B cell (primary cell): ENCODE results near the gene PPTC7. TPM values are rescaled to one million over a fixed set of nuclear protein-coding genes. Genes with fewer than 3 reads are reported as not detected.

Source experiments
- ATAC-seq: fragments of 200-7000 bp; cut with Tn5 transposase; one replicate; pipeline ENCODE4 v1.10.0; 2021; ENCODE audit warnings: low read depth, mild to moderate bottlenecking, moderate number of reproducible peaks, moderate library complexity
- CTCF ChIA-PET: fragments of 350-600 bp; sonication (Branson Sonifier 250); formaldehyde crosslinking; loops from one replicate; lab custom pipeline; 2021; ENCODE audit warnings: antibody characterized with exemption, inconsistent platforms; lab: Charles Lee
- POLR2A ChIA-PET: fragments of 350-600 bp; sonication (Branson Sonifier 250); formaldehyde crosslinking; loops from one replicate; lab custom pipeline; 2021; ENCODE audit warnings: antibody characterized with exemption; lab: Charles Lee
- DNase-seq: peaks from one replicate; pipeline ENCODE4 v3.0.0; 2013
- H2AFZ ChIP-seq: 2 replicates; pipeline ENCODE4 v1.6.1; 2012; ENCODE audit warnings: mild to moderate bottlenecking, low read depth, low read length; ENCODE audit not compliant: insufficient read depth, poor library complexity, severe bottlenecking
- H3K27ac ChIP-seq, 2 donors: 1 replicate in 1 of 2; 2 replicates in 1 of 2; pipeline ENCODE4 v1.5.1; 2012 to 2013; ENCODE audit warnings: low read length in 2 of 2, mild to moderate bottlenecking in 2 of 2, moderate library complexity in 1 of 2
- H3K27me3 ChIP-seq, 4 experiments: fragments of 200-600 bp in 1 of 4; sonication (generic) in 1 of 4; replicated peaks in 1 of 4; 1 replicate in 2 of 4; 2 replicates in 2 of 4; pipeline versions ENCODE4 v1.6.1 to v1.7.0; 2013 to 2016; ENCODE audit warnings: low read length in 3 of 4, mild to moderate bottlenecking in 2 of 4, mixed read lengths in 1 of 4, moderate library complexity in 1 of 4; ENCODE audit not compliant: insufficient read depth in 4 of 4, control insufficient read depth in 3 of 4; ENCODE audit errors: control extremely low read depth in 1 of 4
- H3K36me3 ChIP-seq, 2 experiments: replicated peaks in 1 of 2; 1 replicate in 1 of 2; 2 replicates in 1 of 2; pipeline versions ENCODE4 v1.6.1 to v1.7.1; 2013; ENCODE audit warnings: low read length in 1 of 2; ENCODE audit not compliant: insufficient read depth in 2 of 2, control insufficient read depth in 1 of 2; ENCODE audit errors: control extremely low read depth in 1 of 2, extremely low read depth in 1 of 2
- H3K4me1 ChIP-seq, 2 donors: fragments of 200-600 bp in 1 of 2; sonication (generic) in 1 of 2; 1 replicate in 1 of 2; 2 replicates in 1 of 2; pipeline versions ENCODE4 v1.5.1 to v1.6.1; 2013 to 2017; ENCODE audit warnings: low read length in 2 of 2; ENCODE audit not compliant: control insufficient read depth in 2 of 2, insufficient read depth in 2 of 2
- H3K4me2 ChIP-seq: replicated peaks from 2 replicates; pipeline ENCODE3; 2012; ENCODE audit warnings: mild to moderate bottlenecking, low read depth, low read length; ENCODE audit not compliant: poor library complexity, severe bottlenecking
- H3K4me3 ChIP-seq, 5 experiments: fragments of 200-600 bp in 1 of 5; sonication (generic) in 1 of 5; 1 replicate in 3 of 5; 2 replicates in 2 of 5; pipeline versions ENCODE4 v1.5.1 to v1.7.0; 2011 to 2016; ENCODE audit warnings: low read length in 4 of 5, mild to moderate bottlenecking in 4 of 5, low read depth in 2 of 5, control low read depth in 1 of 5, moderate library complexity in 1 of 5; ENCODE audit not compliant: insufficient read depth in 1 of 5; ENCODE audit errors: control extremely low read depth in 1 of 5, extremely low read depth in 1 of 5
- H3K79me2 ChIP-seq: fragments of 200-600 bp; sonication (generic); one replicate; pipeline ENCODE4 v1.6.0; 2016; ENCODE audit warnings: low read length; ENCODE audit not compliant: control insufficient read depth, insufficient read depth
- H3K9ac ChIP-seq: fragments of 200-600 bp; sonication (generic); 2 replicates; pipeline ENCODE4 v1.6.1; 2017; ENCODE audit warnings: mild to moderate bottlenecking, low read length, moderate library complexity
- H3K9me3 ChIP-seq, 3 donors: one replicate each; pipeline versions ENCODE4 v1.6.1 to v1.7.1; 2013; ENCODE audit warnings: low read length in 2 of 3; ENCODE audit not compliant: control insufficient read depth in 2 of 3, insufficient read depth in 1 of 3; ENCODE audit errors: control extremely low read depth in 1 of 3
- H4K20me1 ChIP-seq: 2 replicates; pipeline ENCODE4 v1.6.0; 2012; ENCODE audit warnings: mild to moderate bottlenecking, low read length; ENCODE audit not compliant: insufficient read depth, control insufficient read depth, poor library complexity, severe bottlenecking
- H3K27ac Mint-ChIP-seq: one replicate; pipeline ENCODE4 v1.8.0; 2021; ENCODE audit warnings: mixed read lengths
- H3K27me3 Mint-ChIP-seq: one replicate; pipeline ENCODE4 v1.8.0; 2021; ENCODE audit warnings: mixed read lengths
- H3K4me1 Mint-ChIP-seq: one replicate; pipeline ENCODE4 v1.8.0; 2021; ENCODE audit warnings: mixed read lengths
- H3K4me3 Mint-ChIP-seq: one replicate; pipeline ENCODE4 v1.8.0; 2021; ENCODE audit warnings: mixed read lengths
- H3K9me3 Mint-ChIP-seq: one replicate; pipeline ENCODE4 v1.8.0; 2022; ENCODE audit warnings: mixed read lengths; ENCODE audit not compliant: insufficient read depth
- CTCF ChIP-seq: fragments of 200-600 bp; IDR thresholded peaks from one replicate; pipeline ENCODE4 v1.8.0; 2022; ENCODE audit warnings: antibody characterized with exemption, mild to moderate bottlenecking
- EZH2 ChIP-seq: IDR thresholded peaks from 2 replicates; pipeline ENCODE4 v1.6.1; 2012; ENCODE audit warnings: borderline replicate concordance, low read depth, mild to moderate bottlenecking, moderate library complexity, low read length; ENCODE audit not compliant: insufficient read depth, poor library complexity, severe bottlenecking
- WGBS: methylation state at CpG from one replicate; pipeline ENCODE4 v1.1.5; 2013; ENCODE audit warnings: missing lambda C conversion rate; ENCODE audit not compliant: insufficient coverage; 5-methylcytosine and 5-hydroxymethylcytosine counted together
- intact Hi-C: fragments of 100-400 bp; cut with micrococcal nuclease; formaldehyde crosslinking; loops from one replicate; pipeline ENCODE4 v1.10.0; 2022
- polyA plus RNA-seq: library from polyadenylated mRNA; depleted of rRNA; stranded (reverse); fragments of >200 nt; gene quantifications from 2 replicates; pipeline ENCODE4 v1.2.3, GENCODE V29; 2012
- total RNA-seq, 2 donors: library from RNA; stranded (reverse); fragments of 120-200 nt in 1 of 2; gene quantifications; 1 replicate in 1 of 2; 2 replicates in 1 of 2; pipeline versions ENCODE4 v1.2.3 to v1.2.4, GENCODE V29; 2013 to 2022

The PPTC7 gene
- total and polyA plus RNA-seq, 2 donors (not counting 1 experiment from before 2014, with no cell fraction given) = 20.7 to 44.9 TPM

GRCh38 chr12:110533607-110534006 is 49.5 kb downstream of the PPTC7 start:
- peaks cover 20% of the 10 kb centered on the region for H3K4me1 Mint-ChIP-seq
- DNase-seq = no peak
- peaks cover 4 to 46% of the 10 kb centered on the region in 2 experiments for H3K36me3 ChIP-seq
- H3K27ac Mint-ChIP-seq = no peak overlapping the region
- H3K9ac ChIP-seq = no peak overlapping the region
- TF ChIP-seq EZH2 = no peak
- no peak for TF ChIP-seq CTCF
- POLR2A ChIA-PET = interaction anchor here (0.6 kb wide), 1 partner anchor 95 kb away, joined by 4 read pairs; no protein-coding TSS in a partner anchor
- no peak for ATAC-seq
- H3K4me1 ChIP-seq = peaks cover 0 to 3% of the 10 kb centered on the region in 2 donors
- CTCF ChIA-PET = interaction anchor here (0.9 to 4.4 kb wide), 9 partner anchors 10 to 86 kb away, joined by 3 to 22 read pairs (median 4); partner anchors contain the start of gene ARPC3
- intact Hi-C loops = no loop called here
- peaks cover 6% of the 10 kb centered on the region for H4K20me1 ChIP-seq
- H3K79me2 ChIP-seq = peaks cover 16% of the 10 kb centered on the region
- no peaks in the 10 kb centered on the region for H3K9me3 ChIP-seq
- WGBS = no CpG with 5 or more reads among the region's 6 CpGs
- no peak overlapping the region for H3K4me3 ChIP-seq
- H3K9me3 Mint-ChIP-seq = no peaks in the 10 kb centered on the region
- H3K4me3 Mint-ChIP-seq = no peak overlapping the region
- H3K27me3 Mint-ChIP-seq = no peaks in the 10 kb centered on the region
- H2AFZ ChIP-seq = no peak overlapping the region
- H3K27me3 ChIP-seq = no peaks in the 10 kb centered on the region
- H3K4me2 ChIP-seq = no peak overlapping the region
- no peak overlapping the region for H3K27ac ChIP-seq

DNA sequence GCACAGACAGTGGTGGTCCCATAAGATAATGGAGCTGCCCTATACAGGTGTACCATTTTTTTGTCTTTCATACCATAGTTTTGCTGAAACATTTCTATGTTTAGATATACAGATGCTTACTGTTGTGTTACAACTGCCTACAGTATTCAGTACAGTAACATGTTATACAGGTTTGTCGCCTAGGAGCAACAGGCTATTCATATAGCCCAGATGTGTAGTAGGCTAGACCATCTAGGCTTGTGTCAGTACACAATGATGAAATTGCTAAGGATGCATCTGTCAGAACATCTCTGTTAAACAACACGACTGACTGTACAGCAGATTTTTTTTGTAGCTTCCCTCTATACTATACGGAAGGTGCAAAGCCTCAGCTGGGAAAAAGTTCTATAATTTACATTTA is 50.5 kb downstream of the PPTC7 start:
- WGBS = no CpG with 5 or more reads among the region's 3 CpGs
- H3K27ac Mint-ChIP-seq = no peak overlapping the region
- H3K36me3 ChIP-seq = peaks cover 4 to 36% of the 10 kb centered on the region in 2 experiments

More for the DNA sequence above, 50.5 kb downstream of the PPTC7 start:
- Mint-ChIP-seq H3K4me1 (peaks cover 20% of the 10 kb centered on the region), H3K9me3 (no peaks in the 10 kb centered on the region), H3K27me3 (no peaks in the 10 kb centered on the region), H3K4me3 (no peak overlapping the region)
- Histone ChIP-seq H2AFZ (no peak overlapping the region), H3K9me3 (no peaks in the 10 kb centered on the region), H3K9ac (no peak overlapping the region), H3K4me3 (no peak overlapping the region), H3K27ac (no peak overlapping the region), H3K4me2 (no peak overlapping the region), H3K27me3 (no peaks in the 10 kb centered on the region), H3K79me2 (peaks cover 10% of the 10 kb centered on the region), H3K4me1 (peaks cover 0 to 3% of the 10 kb centered on the region in 2 donors), H4K20me1 (peaks cover 6% of the 10 kb centered on the region)
- no peak for ATAC-seq
- TF ChIP-seq CTCF (no peak), EZH2 (no peak)
- intact Hi-C loops = no loop called here
- DNase-seq = no peak
- CTCF ChIA-PET = interaction anchor here (0.9 to 4.4 kb wide), 9 partner anchors 11 to 82 kb away, joined by 3 to 22 read pairs (median 4); partner anchors contain the start of gene ARPC3
- POLR2A ChIA-PET = no interaction called here
